ENCODE results near the gene SEC23B. TPM values are rescaled to one million over a fixed set of nuclear protein-coding genes. Genes with fewer than 3 reads are reported as not detected.

Gene SEC23B
- total and polyA plus RNA-seq, 2 of the 4 experiments (the other 2 are of a cell fraction): 51.5 to 78.9 TPM

DNA sequence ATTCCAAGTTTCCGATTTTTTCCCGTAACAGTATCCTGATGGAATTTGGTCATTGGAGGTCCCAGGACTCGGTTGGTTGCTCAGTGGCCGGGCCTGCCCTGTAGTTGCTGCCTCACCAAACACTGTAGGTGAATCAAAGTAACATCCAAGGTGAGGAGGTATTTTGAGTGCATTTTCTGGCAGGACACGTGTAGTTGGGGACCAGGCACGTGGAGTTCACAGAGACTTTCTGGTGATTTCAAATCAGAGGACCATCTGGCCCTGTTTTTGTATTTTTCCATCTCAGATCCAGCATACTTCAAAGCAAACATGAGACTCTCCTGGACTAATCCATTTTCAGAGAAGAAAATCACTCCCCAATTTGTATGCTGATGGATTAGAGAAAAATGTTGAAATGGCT is 70.2 kb downstream of the SEC23B start:
- H4K5ac ChIP-seq (ENCODE audit: low read depth, low read length): no peak overlapping the region

More for the DNA sequence above, 70.2 kb downstream of the SEC23B start:
- intact Hi-C loops (cut with micrococcal nuclease) (no loop called here), in situ Hi-C loops (cut with MboI; ENCODE audit: low sequenced_read_pairs) (no loop called here), dilution Hi-C loops (cut with HindIII; ENCODE audit: low sequenced_read_pairs, unreplicated experiment) (no loop called here)
- no peak overlapping the region for H3K27ac ChIP-seq (ENCODE audit: insufficient read depth, low read length)
- H3K4ac ChIP-seq (ENCODE audit: low read depth, low read length): no peak overlapping the region
- no peak overlapping the region for H2AK9ac ChIP-seq (replicated peaks; ENCODE audit: low read depth, low read length, poor library complexity)
- DNase-seq (no peak), ATAC-seq (ENCODE audit: low read depth) (no peak)
- no peak overlapping the region for H2BK5ac ChIP-seq (ENCODE audit: low read depth, low read length, poor library complexity, severe bottlenecking)
- no peak overlapping the region for H3K4me3 ChIP-seq (ENCODE audit: insufficient read depth, low read depth, low read length)
- no peak overlapping the region for H2BK120ac ChIP-seq (ENCODE audit: low read depth, low read length)
- BruUV-seq (replicated peaks): no TSS peak
- no peaks in the 10 kb centered on the region for H3K9me1 ChIP-seq (ENCODE audit: insufficient read depth, low read length)
- no peak overlapping the region for H4K8ac ChIP-seq (ENCODE audit: low read depth in 2 of 2, low read length in 2 of 2)
- no peak overlapping the region for H3K56ac ChIP-seq (ENCODE audit: extremely low read depth, insufficient read depth, low read length)
- no peak overlapping the region for H2AK5ac ChIP-seq (ENCODE audit: low read depth, low read length)
- H3K4me1 ChIP-seq (ENCODE audit: control insufficient read depth, insufficient read depth, low read length): no peaks in the 10 kb centered on the region
- H3K9me3 ChIP-seq (ENCODE audit: control insufficient read depth, insufficient read depth, low read length): no peaks in the 10 kb centered on the region
- H3K27me3 ChIP-seq (ENCODE audit: control insufficient read depth, insufficient read depth, low read length): no peaks in the 10 kb centered on the region; the same call in 1 of the 2 replicates
- no peak overlapping the region for H2AFZ ChIP-seq (replicated peaks; ENCODE audit: low read length, poor library complexity)
- no peak overlapping the region for H3K23ac ChIP-seq (ENCODE audit: low read depth, low read length)
- H3K36me3 ChIP-seq (ENCODE audit: control insufficient read depth, insufficient read depth, low read length): no peaks in the 10 kb centered on the region
- TF ChIP-seq, protein P1, sequence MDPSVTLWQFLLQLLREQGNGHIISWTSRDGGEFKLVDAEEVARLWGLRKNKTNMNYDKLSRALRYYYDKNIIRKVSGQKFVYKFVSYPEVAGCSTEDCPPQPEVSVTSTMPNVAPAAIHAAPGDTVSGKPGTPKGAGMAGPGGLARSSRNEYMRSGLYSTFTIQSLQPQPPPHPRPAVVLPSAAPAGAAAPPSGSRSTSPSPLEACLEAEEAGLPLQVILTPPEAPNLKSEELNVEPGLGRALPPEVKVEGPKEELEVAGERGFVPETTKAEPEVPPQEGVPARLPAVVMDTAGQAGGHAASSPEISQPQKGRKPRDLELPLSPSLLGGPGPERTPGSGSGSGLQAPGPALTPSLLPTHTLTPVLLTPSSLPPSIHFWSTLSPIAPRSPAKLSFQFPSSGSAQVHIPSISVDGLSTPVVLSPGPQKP (IDR thresholded peaks at IDR 0.05; ENCODE audit: borderline replicate concordance, low read depth, low read length): no peak
- no peak for TF ChIP-seq MAFK (IDR thresholded peaks at IDR 0.05; ENCODE audit: low read depth, low read length)
- TF ChIP-seq CEBPB (IDR thresholded peaks at IDR 0.05; ENCODE audit: low read depth, low read length): no peak
- TF ChIP-seq, protein P2, sequence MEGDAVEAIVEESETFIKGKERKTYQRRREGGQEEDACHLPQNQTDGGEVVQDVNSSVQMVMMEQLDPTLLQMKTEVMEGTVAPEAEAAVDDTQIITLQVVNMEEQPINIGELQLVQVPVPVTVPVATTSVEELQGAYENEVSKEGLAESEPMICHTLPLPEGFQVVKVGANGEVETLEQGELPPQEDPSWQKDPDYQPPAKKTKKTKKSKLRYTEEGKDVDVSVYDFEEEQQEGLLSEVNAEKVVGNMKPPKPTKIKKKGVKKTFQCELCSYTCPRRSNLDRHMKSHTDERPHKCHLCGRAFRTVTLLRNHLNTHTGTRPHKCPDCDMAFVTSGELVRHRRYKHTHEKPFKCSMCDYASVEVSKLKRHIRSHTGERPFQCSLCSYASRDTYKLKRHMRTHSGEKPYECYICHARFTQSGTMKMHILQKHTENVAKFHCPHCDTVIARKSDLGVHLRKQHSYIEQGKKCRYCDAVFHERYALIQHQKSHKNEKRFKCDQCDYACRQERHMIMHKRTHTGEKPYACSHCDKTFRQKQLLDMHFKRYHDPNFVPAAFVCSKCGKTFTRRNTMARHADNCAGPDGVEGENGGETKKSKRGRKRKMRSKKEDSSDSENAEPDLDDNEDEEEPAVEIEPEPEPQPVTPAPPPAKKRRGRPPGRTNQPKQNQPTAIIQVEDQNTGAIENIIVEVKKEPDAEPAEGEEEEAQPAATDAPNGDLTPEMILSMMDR (conservative IDR thresholded peaks at IDR 0.05; ENCODE audit: low read depth, low read length): no peak
- TF ChIP-seq POLR2A (IDR thresholded peaks at IDR 0.05; ENCODE audit: low read depth, low read length): no peak
- TF ChIP-seq, protein P3, sequence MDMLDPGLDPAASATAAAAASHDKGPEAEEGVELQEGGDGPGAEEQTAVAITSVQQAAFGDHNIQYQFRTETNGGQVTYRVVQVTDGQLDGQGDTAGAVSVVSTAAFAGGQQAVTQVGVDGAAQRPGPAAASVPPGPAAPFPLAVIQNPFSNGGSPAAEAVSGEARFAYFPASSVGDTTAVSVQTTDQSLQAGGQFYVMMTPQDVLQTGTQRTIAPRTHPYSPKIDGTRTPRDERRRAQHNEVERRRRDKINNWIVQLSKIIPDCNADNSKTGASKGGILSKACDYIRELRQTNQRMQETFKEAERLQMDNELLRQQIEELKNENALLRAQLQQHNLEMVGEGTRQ (IDR thresholded peaks at IDR 0.05; ENCODE audit: low read depth, low read length): no peak
- no peak for TF ChIP-seq MAZ (IDR thresholded peaks at IDR 0.05; ENCODE audit: borderline replicate concordance, low read depth, low read length)
- no peak for TF ChIP-seq FOS (IDR thresholded peaks at IDR 0.05; ENCODE audit: low read depth, low read length)
- no peak for TF ChIP-seq BHLHE40 (IDR thresholded peaks at IDR 0.05; ENCODE audit: low read depth, low read length)
- TF ChIP-seq CHD1 (IDR thresholded peaks at IDR 0.05; ENCODE audit: low read depth, low read length): no peak
- no peak for TF ChIP-seq NFE2L2 (IDR thresholded peaks at IDR 0.05; ENCODE audit: low read depth, low read length)
- H3K9ac ChIP-seq (ENCODE audit: low read depth, low read length): no peak overlapping the region
- H2BK20ac ChIP-seq (ENCODE audit: low read depth, low read length): no peak overlapping the region
- ChIA-PET POLR2A (ENCODE audit: unreplicated experiment) (no interaction called here), CTCF (no interaction called here)
- no peaks in the 10 kb centered on the region for H4K20me1 ChIP-seq (ENCODE audit: insufficient read depth, low read length)
- no peaks in the 10 kb centered on the region for H3K79me1 ChIP-seq (ENCODE audit: low read depth in 1 of 2, low read length in 2 of 2)
- H3K14ac ChIP-seq (replicated peaks; ENCODE audit: low read depth, low read length): no peak overlapping the region
- no peak overlapping the region for H3K18ac ChIP-seq (ENCODE audit: low read depth, low read length)
- 60% methylated on average over 1 of the region's 6 CpGs; no CpG with 5 or more reads in 1 of the 2 experiments for WGBS, 2 experiments (ENCODE audit: extremely low coverage in 2 of 2, insufficient read length in 1 of 2)
- H3K4me2 ChIP-seq (ENCODE audit: low read depth, low read length): no peak overlapping the region
- no peak overlapping the region for H4K91ac ChIP-seq (ENCODE audit: insufficient read depth, low read depth, low read length)
- H2BK15ac ChIP-seq (ENCODE audit: low read depth, low read length): no peak overlapping the region

Measured in IMR-90 (cell line).